K562 (cell line): ENCODE results near the gene GOPC. TPM values are rescaled to one million over a fixed set of nuclear protein-coding genes. Genes with fewer than 3 reads are reported as not detected.

Source experiments
- ATAC-seq: fragments of 200-7000 bp; cut with Tn5 transposase; 3 replicates; pipeline ENCODE4 v1.9.1; 2020; ENCODE audit warnings: moderate library complexity
- BruUV-seq: library from RNA; stranded (reverse); fragments of 400-500 nt; replicated peaks from 2 replicates; lab custom pipeline; 2021; lab: Mats Ljungman, UMichigan
- CTCF ChIA-PET: fragments of 300-600 bp; formaldehyde crosslinking; extraction: SDS; loops from one replicate; lab custom pipeline; 2021; ENCODE audit warnings: low intra/inter-chr PET ratio; lab: Yijun Ruan, JAX
- POLR2A ChIA-PET: fragments of 300-600, 350-650 bp; sonication (Branson Sonifier 250); formaldehyde crosslinking; extraction: SDS; loops from one replicate; lab custom pipeline; 2021; ENCODE audit warnings: antibody characterized with exemption, inconsistent platforms; lab: Yijun Ruan, JAX
- DNase-seq, 4 experiments: peaks; one replicate each; pipeline versions ENCODE4 v3.0.0 to v3.0.0-alpha.2; 2011 to 2018; ENCODE audit warnings: low spot score in 3 of 4, mixed read lengths in 3 of 4; ENCODE audit errors: extremely low read depth in 1 of 4
- FAIRE-seq: peaks from 2 replicates; lab custom pipeline; 2011; peaks lifted over from hg19 to GRCh38; lab: Jason Lieb, UNC
- H2AFZ ChIP-seq: 2 replicates; pipeline ENCODE4 v1.6.0; 2011; ENCODE audit warnings: low read depth, low read length, control low read depth, inconsistent platforms
- H3K27ac ChIP-seq: fragments of 200-600 bp; 3 replicates; pipeline ENCODE4 v1.8.0; 2011; ENCODE audit warnings: low read depth, mild to moderate bottlenecking, control low read depth, inconsistent platforms, low read length, moderate library complexity, mixed read lengths; ENCODE audit errors: extremely low read depth
- H3K27me3 ChIP-seq, 2 experiments: fragments of 300-600 bp in 1 of 2; 2 replicates in 1 of 2; 3 replicates in 1 of 2; pipeline versions ENCODE4 v1.6.0 to v1.8.0; 2011; ENCODE audit warnings: inconsistent platforms in 2 of 2, low read length in 2 of 2, mild to moderate bottlenecking in 1 of 2, mixed read lengths in 1 of 2, moderate library complexity in 1 of 2; ENCODE audit not compliant: control insufficient read depth in 2 of 2, insufficient read depth in 2 of 2
- H3K36me3 ChIP-seq: fragments of 300-600 bp; 3 replicates; pipeline ENCODE4 v1.8.0; 2011; ENCODE audit warnings: mild to moderate bottlenecking, low read length, inconsistent platforms; ENCODE audit not compliant: control insufficient read depth, insufficient read depth
- H3K4me1 ChIP-seq, 2 experiments: fragments of 200-600 bp in 1 of 2; replicated peaks in 1 of 2; 2 replicates in 1 of 2; 3 replicates in 1 of 2; pipeline versions ENCODE4 v1.5.1 to v1.8.0; 2011; ENCODE audit warnings: inconsistent platforms in 2 of 2, low read length in 2 of 2, mild to moderate bottlenecking in 1 of 2, mixed read lengths in 1 of 2, moderate library complexity in 1 of 2; ENCODE audit not compliant: control insufficient read depth in 2 of 2, insufficient read depth in 2 of 2
- H3K4me2 ChIP-seq: 2 replicates; pipeline ENCODE4 v1.6.1; 2011; ENCODE audit warnings: low read length, control low read depth, inconsistent platforms, mixed read lengths; ENCODE audit not compliant: insufficient read depth
- H3K4me3 ChIP-seq: fragments of 200-600 bp; sonication (generic), shearing (Covaris generic); 2 replicates; pipeline ENCODE4 v1.5.1; 2016; ENCODE audit warnings: control low read depth, inconsistent platforms
- H3K79me2 ChIP-seq: fragments of 200-600 bp; 3 replicates; pipeline ENCODE4 v1.8.0; 2011; ENCODE audit warnings: low read length, inconsistent platforms; ENCODE audit not compliant: control insufficient read depth, insufficient read depth
- H3K9ac ChIP-seq, 2 experiments: 2 replicates each; pipeline versions ENCODE4 v1.6.0 to v1.6.1; 2011; ENCODE audit warnings: low read depth in 2 of 2, low read length in 2 of 2, control low read depth in 1 of 2, inconsistent platforms in 1 of 2, mild to moderate bottlenecking in 1 of 2, mixed read lengths in 1 of 2; ENCODE audit not compliant: insufficient read depth in 1 of 2
- H3K9me1 ChIP-seq: one replicate; pipeline ENCODE4 v1.6.0; 2011; ENCODE audit warnings: inconsistent platforms, mild to moderate bottlenecking, low read length, moderate library complexity; ENCODE audit not compliant: control insufficient read depth, insufficient read depth
- H3K9me3 ChIP-seq: replicated peaks from 2 replicates; pipeline ENCODE4 v1.5.1; 2011; ENCODE audit warnings: low read depth, low read length, inconsistent platforms; ENCODE audit not compliant: control insufficient read depth, insufficient read depth
- H4K20me1 ChIP-seq: replicated peaks from 2 replicates; pipeline ENCODE4 v1.6.1; 2011; ENCODE audit warnings: low read length, inconsistent platforms, mixed read lengths; ENCODE audit not compliant: control insufficient read depth, insufficient read depth
- L3MBTL2 ChIP-seq: fragments of 450-650 bp; IDR thresholded peaks from 2 replicates; pipeline ENCODE4 v1.6.1; 2016; ENCODE audit warnings: mild to moderate bottlenecking, moderate library complexity
- NCOA1 ChIP-seq: fragments of 450-650 bp; IDR thresholded peaks from 2 replicates; pipeline ENCODE4 v1.6.1; 2016; ENCODE audit warnings: low read depth
- NCOA4 ChIP-seq: fragments of 450-650 bp; IDR thresholded peaks from 2 replicates; pipeline ENCODE4 v1.6.1; 2018; ENCODE audit warnings: mild to moderate bottlenecking; ENCODE audit not compliant: partially characterized antibody
- ZNF197 ChIP-seq: fragments of 200-800 bp; sonication (Bioruptor generic); IDR thresholded peaks from 2 replicates; pipeline ENCODE4 v1.6.1; 2016; ENCODE audit warnings: low read depth, missing genetic modification characterization, missing compliant biosample characterization
- ZNF316 ChIP-seq: fragments of 450-650 bp; IDR thresholded peaks from 2 replicates; pipeline ENCODE4 v1.6.1; 2016
- WGBS: fragments of 100-300 bp; shearing (Covaris generic); methylation state at CpG from one replicate; pipeline ENCODE4 v1.1.6; 2016; ENCODE audit warnings: low coverage, mixed read lengths; ENCODE audit not compliant: insufficient coverage; ENCODE audit errors: missing lambda C conversion rate; 5-methylcytosine and 5-hydroxymethylcytosine counted together
- in situ Hi-C: fragments of 300-500 bp; cut with MboI; formaldehyde crosslinking; loops from 4 replicates; pipeline ENCODE4 v1.15.0; 2018; ENCODE audit warnings: inconsistent platforms, mixed read lengths
- intact Hi-C: fragments of 100-400 bp; cut with micrococcal nuclease; formaldehyde crosslinking; loops from 2 replicates; pipeline ENCODE4 v1.14.2; 2022
- polyA plus RNA-seq, 8 experiments: library from polyadenylated mRNA; depleted of rRNA in 4 of 8; stranded (reverse) in 5 of 8; unstranded in 3 of 8; fragments of >200 nt; fragmentation: Nextera tagmentation in 2 of 8; fragmentation: Illumina TruSeq in 1 of 8; extraction: Ambion mirVana in 2 of 8; extraction: Trizol in 1 of 8; gene quantifications; 2 replicates each; pipeline versions ENCODE4 v1.2.1 to v1.2.3, GENCODE V29; 2011 to 2014; ENCODE audit warnings: inconsistent platforms in 1 of 8, missing spikeins in 1 of 8
- total RNA-seq, 7 experiments: library from RNA; depleted of rRNA in 6 of 7; stranded (reverse); fragments of >200 nt in 6 of 7; fragmentation: Illumina TruSeq in 2 of 7; extraction: Trizol in 2 of 7; gene quantifications; 2 replicates each; pipeline versions ENCODE4 v1.2.1 to v1.2.3, GENCODE V29; 2011 to 2021; ENCODE audit warnings: low replicate concordance in 1 of 7
- TF ChIP-seq, protein P1 (sequence below): fragments of 250-450 bp; sonication (Bioruptor Pico); IDR thresholded peaks from 2 replicates; pipeline ENCODE4 v1.4.0; 2020; ENCODE audit warnings: mild to moderate bottlenecking

Gene GOPC
- total and polyA plus RNA-seq, 9 of the 15 experiments (the other 6 are each of a cell fraction or from before 2014, with no cell fraction given): 10.0 to 32.2 (median 25.6) TPM

GRCh38 chr6:117559299-117559698 is 43.0 kb downstream of the GOPC start:
- Histone ChIP-seq H3K9ac (no peak overlapping the region; a peak in 1 of 4 replicates), H3K36me3 (peaks cover 31% of the 10 kb centered on the region; the same call in 2 of the 3 replicates), H3K27ac (no peak overlapping the region), H3K4me1 (peaks cover 0 to 6% of the 10 kb centered on the region in 2 experiments; a peak in 2 of 5 replicates), H2AFZ (no peak overlapping the region), H3K4me2 (no peak overlapping the region), H3K4me3 (no peak overlapping the region), H3K79me2 (no peaks in the 10 kb centered on the region), H3K9me3 (no peaks in the 10 kb centered on the region), H3K27me3 (no peaks in the 10 kb centered on the region), H3K9me1 (no peaks in the 10 kb centered on the region), H4K20me1 (no peaks in the 10 kb centered on the region)
- no peak for DNase-seq
- TF ChIP-seq NCOA4 (no peak), NCOA1 (no peak), ZNF316 (0 out of 2 replicates have a peak, but pooled peaks have one; percentile 5), ZNF197 (CRISPR knock-in tag) (no peak), L3MBTL2 (no peak)
- TF ChIP-seq, protein P1, sequence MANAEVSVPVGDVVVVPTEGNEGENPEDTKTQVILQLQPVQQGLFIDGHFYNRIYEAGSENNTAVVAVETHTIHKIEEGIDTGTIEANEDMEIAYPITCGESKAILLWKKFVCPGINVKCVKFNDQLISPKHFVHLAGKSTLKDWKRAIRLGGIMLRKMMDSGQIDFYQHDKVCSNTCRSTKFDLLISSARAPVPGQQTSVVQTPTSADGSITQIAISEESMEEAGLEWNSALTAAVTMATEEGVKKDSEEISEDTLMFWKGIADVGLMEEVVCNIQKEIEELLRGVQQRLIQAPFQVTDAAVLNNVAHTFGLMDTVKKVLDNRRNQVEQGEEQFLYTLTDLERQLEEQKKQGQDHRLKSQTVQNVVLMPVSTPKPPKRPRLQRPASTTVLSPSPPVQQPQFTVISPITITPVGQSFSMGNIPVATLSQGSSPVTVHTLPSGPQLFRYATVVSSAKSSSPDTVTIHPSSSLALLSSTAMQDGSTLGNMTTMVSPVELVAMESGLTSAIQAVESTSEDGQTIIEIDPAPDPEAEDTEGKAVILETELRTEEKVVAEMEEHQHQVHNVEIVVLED (CRISPR knock-in tag): no peak
- ChIA-PET CTCF (no interaction called here), POLR2A (interaction anchor here (2.0 to 2.1 kb wide), 2 partner anchors 10 kb away, joined by 4 to 8 read pairs; no protein-coding TSS in a partner anchor)
- in situ Hi-C loops (loop anchor here (10.0 kb wide), 1 partner anchor 104 kb away; no protein-coding TSS in a partner anchor), intact Hi-C loops (loop anchor here (5.0 kb wide), 1 partner anchor 212 kb away; no protein-coding TSS in a partner anchor)
- no peak for FAIRE-seq
- BruUV-seq: no TSS peak
- WGBS: 83% methylated on average over 4 of the region's 4 CpGs
- no peak; the same call in 2 of the 3 replicates for ATAC-seq
